ENCODE data around the gene DUS1L.

DUS1L gene

GRCh38 chr17:82009413-82009812, 56.2 kb downstream of the DUS1L start:
- TF ChIP-seq CTCF (IDR thresholded peaks at IDR 0.05; ENCODE audit: low read depth, low read length): no peak
- Histone ChIP-seq H3K27ac (no peak overlapping the region), H3K9me3 (ENCODE audit: severe bottlenecking) (no peaks in the 10 kb centered on the region), H3K4me3 (ENCODE audit: low read depth, low read length) (no peak overlapping the region), H3K36me3 (peaks cover 21% of the 10 kb centered on the region), H3K27me3 (ENCODE audit: insufficient read depth, low read depth, severe bottlenecking) (no peaks in the 10 kb centered on the region)
- DNase-seq: no peak

GRCh38 chr17:82008941-82009405, 56.6 kb downstream of the DUS1L start:
- TF ChIP-seq CTCF (IDR thresholded peaks at IDR 0.05; ENCODE audit: low read depth, low read length): no peak
- DNase-seq: no peak
- Histone ChIP-seq H3K27me3 (ENCODE audit: insufficient read depth, low read depth, severe bottlenecking) (no peaks in the 10 kb centered on the region), H3K9me3 (ENCODE audit: severe bottlenecking) (no peaks in the 10 kb centered on the region), H3K36me3 (peaks cover 21% of the 10 kb centered on the region), H3K27ac (no peak overlapping the region), H3K4me3 (ENCODE audit: low read depth, low read length) (no peak overlapping the region)

GRCh38 chr17:82008258-82008940, 57.2 kb downstream of the DUS1L start:
- no peaks in the 10 kb centered on the region for H3K27me3 ChIP-seq (ENCODE audit: insufficient read depth, low read depth, severe bottlenecking)
- no peaks in the 10 kb centered on the region for H3K9me3 ChIP-seq (ENCODE audit: severe bottlenecking)
- no peak for DNase-seq
- H3K36me3 ChIP-seq: peaks cover 21% of the 10 kb centered on the region
- TF ChIP-seq CTCF (IDR thresholded peaks at IDR 0.05; ENCODE audit: low read depth, low read length): no peak
- no peak overlapping the region for H3K4me3 ChIP-seq (ENCODE audit: low read depth, low read length)
- no peak overlapping the region for H3K27ac ChIP-seq
